HepG2 (cell line): Measurements from ENCODE around the gene ZMYND8. TPM values are rescaled to one million over a fixed set of nuclear protein-coding genes. Genes with fewer than 3 reads are reported as not detected.

Experiments
- ARNTL ChIP-seq: sonication (generic); formaldehyde crosslinking; IDR thresholded peaks from 2 replicates; pipeline ENCODE4 v1.4.0; 2020; ENCODE audit warnings: mild to moderate bottlenecking, missing genetic modification reagents
- CBFB ChIP-seq: sonication (generic); formaldehyde crosslinking; IDR thresholded peaks from 2 replicates; pipeline ENCODE4 v1.4.0; 2020; ENCODE audit warnings: missing genetic modification reagents
- CBX1 ChIP-seq: IDR thresholded peaks from one replicate; pipeline ENCODE4 v1.6.1; 2016; ENCODE audit warnings: antibody characterized with exemption, low read depth
- CEBPB ChIP-seq: IDR thresholded peaks from 2 replicates; pipeline ENCODE4 v1.6.1; 2011; ENCODE audit warnings: low read depth, low read length, improper control_type of control experiment, borderline replicate concordance
- HDAC2 ChIP-seq: sonication (generic); formaldehyde crosslinking; IDR thresholded peaks from 2 replicates; pipeline ENCODE4 v1.4.0; 2020; ENCODE audit warnings: missing genetic modification reagents
- MIER3 ChIP-seq: IDR thresholded peaks from 2 replicates; pipeline ENCODE4 v1.6.1; 2016; ENCODE audit warnings: missing compliant biosample characterization, borderline replicate concordance
- MLX ChIP-seq: IDR thresholded peaks from 2 replicates; pipeline ENCODE4 v1.6.1; 2016
- PAX8 ChIP-seq: sonication (generic); formaldehyde crosslinking; IDR thresholded peaks from 2 replicates; pipeline ENCODE4 v1.8.0; 2022; ENCODE audit warnings: mild to moderate bottlenecking, missing genetic modification reagents, borderline replicate concordance
- PLRG1 ChIP-seq: fragments of 450-650 bp; conservative IDR thresholded peaks from 2 replicates; pipeline ENCODE4 v1.6.1; 2016
- SRY ChIP-seq: sonication (generic); formaldehyde crosslinking; IDR thresholded peaks from 2 replicates; pipeline ENCODE4 v1.8.0; 2022; ENCODE audit warnings: mild to moderate bottlenecking, missing genetic modification reagents
- ZNF180 ChIP-seq: sonication (generic); formaldehyde crosslinking; IDR thresholded peaks from 2 replicates; pipeline ENCODE4 v1.4.0; 2020; ENCODE audit warnings: low read depth, missing genetic modification reagents, borderline replicate concordance
- ZNF30 ChIP-seq: sonication (generic); formaldehyde crosslinking; IDR thresholded peaks from 2 replicates; pipeline ENCODE4 v1.5.0; 2020; ENCODE audit warnings: mild to moderate bottlenecking, missing genetic modification reagents
- ZNF367 ChIP-seq: sonication (generic); formaldehyde crosslinking; IDR thresholded peaks from 2 replicates; pipeline ENCODE4 v1.4.0; 2020; ENCODE audit warnings: missing genetic modification reagents, borderline replicate concordance
- ZNF7 ChIP-seq: IDR thresholded peaks from 2 replicates; pipeline ENCODE4 v1.6.1; 2016; ENCODE audit warnings: missing biosample characterization, missing genetic modification reagents
- ZNF883 ChIP-seq: sonication (generic); formaldehyde crosslinking; IDR thresholded peaks from 2 replicates; pipeline ENCODE4 v1.5.1; 2020; ENCODE audit warnings: mild to moderate bottlenecking, missing genetic modification reagents; ENCODE audit errors: not compliant biosample characterization
- polyA plus RNA-seq, 8 experiments: library from polyadenylated mRNA; depleted of rRNA in 3 of 8; stranded (reverse) in 7 of 8; unstranded in 1 of 8; fragments of >200 nt; fragmentation: Illumina TruSeq in 4 of 8; extraction: Trizol in 4 of 8; gene quantifications; 2 replicates each; pipeline versions ENCODE4 v1.2.1 to v1.2.3, GENCODE V29; 2011 to 2016; ENCODE audit warnings: low read depth in 4 of 8, missing spikeins in 1 of 8, mixed read lengths in 1 of 8; ENCODE audit not compliant: insufficient read depth in 1 of 8
- total RNA-seq, 5 experiments: library from RNA; depleted of rRNA; stranded (reverse); fragments of >200 nt; fragmentation: Illumina TruSeq; extraction: Trizol; gene quantifications; 2 replicates each; pipeline ENCODE4 v1.2.3, GENCODE V29; 2016; ENCODE audit warnings: low read depth in 1 of 5
- TF ChIP-seq, protein P1 (sequence below): sonication (generic); formaldehyde crosslinking; IDR thresholded peaks from 2 replicates; pipeline ENCODE4 v1.5.1; 2020; ENCODE audit warnings: mild to moderate bottlenecking, missing genetic modification reagents, borderline replicate concordance
- TF ChIP-seq, protein P2 (sequence below): sonication (generic); formaldehyde crosslinking; IDR thresholded peaks from 2 replicates; pipeline ENCODE4 v1.8.1; 2023; ENCODE audit warnings: missing genetic modification reagents, mild to moderate bottlenecking, borderline replicate concordance
- TF ChIP-seq, protein P3 (sequence below): sonication (generic); formaldehyde crosslinking; IDR thresholded peaks from 2 replicates; pipeline ENCODE4 v1.5.0; 2020; ENCODE audit warnings: missing genetic modification reagents

Gene ZMYND8
- total and polyA plus RNA-seq, 2 of the 13 experiments (the other 11 are each of a cell fraction or from before 2014, with no cell fraction given) = 53.9 to 84.7 TPM

DNA sequence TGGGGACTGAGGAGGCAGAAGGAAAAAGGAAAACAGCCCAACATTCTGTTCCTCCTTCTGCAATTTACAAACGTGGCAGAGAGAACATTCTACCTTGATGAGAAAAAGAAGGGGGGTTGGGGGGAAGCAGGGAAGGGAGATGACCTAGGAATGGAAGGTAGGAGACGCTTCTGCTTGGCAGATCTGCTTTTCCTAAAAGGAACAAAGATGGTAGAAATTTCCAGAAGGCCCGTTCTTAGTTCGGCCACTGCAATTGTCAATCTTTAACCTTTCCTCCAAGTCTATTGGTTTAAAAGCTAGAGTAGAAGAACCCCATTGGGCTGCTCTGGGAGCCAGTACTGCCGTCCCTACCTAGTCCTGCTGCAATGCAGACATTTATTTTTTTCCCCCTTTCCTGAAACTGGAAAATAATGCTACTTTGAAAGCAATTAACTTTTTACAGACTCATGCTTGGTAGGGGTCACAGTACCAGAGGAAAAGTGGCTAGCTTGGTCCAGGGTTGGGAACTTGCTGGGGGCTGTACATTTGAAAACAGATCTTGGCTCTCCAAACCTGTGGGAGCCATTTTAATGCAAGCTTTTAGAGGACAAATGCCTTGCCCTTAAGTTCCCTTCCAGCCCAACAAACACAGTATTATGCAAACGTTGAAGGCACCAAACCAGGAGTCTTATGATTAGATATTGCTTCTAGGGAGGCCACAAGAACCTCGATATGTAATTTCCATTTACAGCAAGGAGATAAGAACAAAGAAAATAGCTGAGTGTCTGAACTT lies 2.6 kb downstream of the ZMYND8 start (continued):
- TF ChIP-seq, protein P1, sequence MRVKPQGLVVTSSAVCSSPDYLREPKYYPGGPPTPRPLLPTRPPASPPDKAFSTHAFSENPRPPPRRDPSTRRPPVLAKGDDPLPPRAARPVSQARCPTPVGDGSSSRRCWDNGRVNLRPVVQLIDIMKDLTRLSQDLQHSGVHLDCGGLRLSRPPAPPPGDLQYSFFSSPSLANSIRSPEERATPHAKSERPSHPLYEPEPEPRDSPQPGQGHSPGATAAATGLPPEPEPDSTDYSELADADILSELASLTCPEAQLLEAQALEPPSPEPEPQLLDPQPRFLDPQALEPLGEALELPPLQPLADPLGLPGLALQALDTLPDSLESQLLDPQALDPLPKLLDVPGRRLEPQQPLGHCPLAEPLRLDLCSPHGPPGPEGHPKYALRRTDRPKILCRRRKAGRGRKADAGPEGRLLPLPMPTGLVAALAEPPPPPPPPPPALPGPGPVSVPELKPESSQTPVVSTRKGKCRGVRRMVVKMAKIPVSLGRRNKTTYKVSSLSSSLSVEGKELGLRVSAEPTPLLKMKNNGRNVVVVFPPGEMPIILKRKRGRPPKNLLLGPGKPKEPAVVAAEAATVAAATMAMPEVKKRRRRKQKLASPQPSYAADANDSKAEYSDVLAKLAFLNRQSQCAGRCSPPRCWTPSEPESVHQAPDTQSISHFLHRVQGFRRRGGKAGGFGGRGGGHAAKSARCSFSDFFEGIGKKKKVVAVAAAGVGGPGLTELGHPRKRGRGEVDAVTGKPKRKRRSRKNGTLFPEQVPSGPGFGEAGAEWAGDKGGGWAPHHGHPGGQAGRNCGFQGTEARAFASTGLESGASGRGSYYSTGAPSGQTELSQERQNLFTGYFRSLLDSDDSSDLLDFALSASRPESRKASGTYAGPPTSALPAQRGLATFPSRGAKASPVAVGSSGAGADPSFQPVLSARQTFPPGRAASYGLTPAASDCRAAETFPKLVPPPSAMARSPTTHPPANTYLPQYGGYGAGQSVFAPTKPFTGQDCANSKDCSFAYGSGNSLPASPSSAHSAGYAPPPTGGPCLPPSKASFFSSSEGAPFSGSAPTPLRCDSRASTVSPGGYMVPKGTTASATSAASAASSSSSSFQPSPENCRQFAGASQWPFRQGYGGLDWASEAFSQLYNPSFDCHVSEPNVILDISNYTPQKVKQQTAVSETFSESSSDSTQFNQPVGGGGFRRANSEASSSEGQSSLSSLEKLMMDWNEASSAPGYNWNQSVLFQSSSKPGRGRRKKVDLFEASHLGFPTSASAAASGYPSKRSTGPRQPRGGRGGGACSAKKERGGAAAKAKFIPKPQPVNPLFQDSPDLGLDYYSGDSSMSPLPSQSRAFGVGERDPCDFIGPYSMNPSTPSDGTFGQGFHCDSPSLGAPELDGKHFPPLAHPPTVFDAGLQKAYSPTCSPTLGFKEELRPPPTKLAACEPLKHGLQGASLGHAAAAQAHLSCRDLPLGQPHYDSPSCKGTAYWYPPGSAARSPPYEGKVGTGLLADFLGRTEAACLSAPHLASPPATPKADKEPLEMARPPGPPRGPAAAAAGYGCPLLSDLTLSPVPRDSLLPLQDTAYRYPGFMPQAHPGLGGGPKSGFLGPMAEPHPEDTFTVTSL = no peak
- TF ChIP-seq, protein P2, sequence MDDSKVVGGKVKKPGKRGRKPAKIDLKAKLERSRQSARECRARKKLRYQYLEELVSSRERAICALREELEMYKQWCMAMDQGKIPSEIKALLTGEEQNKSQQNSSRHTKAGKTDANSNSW (CRISPR knock-in tag) = no peak
- TF ChIP-seq CEBPB = no peak
- TF ChIP-seq ZNF883 (CRISPR knock-in tag) = no peak
- TF ChIP-seq CBX1 = no peak
- no peak for TF ChIP-seq ARNTL (CRISPR knock-in tag)
- no peak for TF ChIP-seq PLRG1
- TF ChIP-seq ZNF30 (CRISPR knock-in tag) = no peak
- TF ChIP-seq, protein P3, sequence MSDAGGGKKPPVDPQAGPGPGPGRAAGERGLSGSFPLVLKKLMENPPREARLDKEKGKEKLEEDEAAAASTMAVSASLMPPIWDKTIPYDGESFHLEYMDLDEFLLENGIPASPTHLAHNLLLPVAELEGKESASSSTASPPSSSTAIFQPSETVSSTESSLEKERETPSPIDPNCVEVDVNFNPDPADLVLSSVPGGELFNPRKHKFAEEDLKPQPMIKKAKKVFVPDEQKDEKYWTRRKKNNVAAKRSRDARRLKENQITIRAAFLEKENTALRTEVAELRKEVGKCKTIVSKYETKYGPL (CRISPR knock-in tag) = peak; percentile 33; the same call in 1 of the 2 replicates
- TF ChIP-seq SRY (CRISPR knock-in tag) = no peak
- no peak for TF ChIP-seq PAX8 (CRISPR knock-in tag)
- 0 out of 2 replicates have a peak, but pooled peaks have one; percentile 40 for TF ChIP-seq HDAC2 (CRISPR knock-in tag)
- no peak for TF ChIP-seq CBFB (CRISPR knock-in tag)
- no peak for TF ChIP-seq MLX (CRISPR knock-in tag)
- peak; percentile 50; the same call in 1 of the 2 replicates for TF ChIP-seq ZNF7 (CRISPR knock-in tag)
- 0 out of 2 replicates have a peak, but pooled peaks have one; percentile 57 for TF ChIP-seq MIER3 (CRISPR knock-in tag)
- no peak for TF ChIP-seq ZNF180 (CRISPR knock-in tag)
- no peak for TF ChIP-seq ZNF367
